HFF-Myc (cell line): ENCODE measurements around the gene TAF1.
"Not testable (repeated sequence)": the region's sequence is repeated elsewhere in the genome, so short reads cannot be mapped to it uniquely, and the experiment has no call there.

Source experiments
- DNase-seq: peaks from one replicate; pipeline ENCODE4 v3.0.0-alpha.2; 2011; ENCODE audit warnings: low read depth; ENCODE audit errors: extremely low read depth
- H3K4me3 ChIP-seq: replicated peaks from 2 replicates; pipeline ENCODE4 v1.5.1; 2011; ENCODE audit warnings: low read depth, mild to moderate bottlenecking, control low read depth, low read length
- CTCF ChIP-seq: IDR thresholded peaks from 2 replicates; pipeline ENCODE4 v1.5.1; 2012; ENCODE audit warnings: mild to moderate bottlenecking, low read depth, low read length, control low read depth; ENCODE audit errors: missing control alignments

The TAF1 gene

GRCh38 chrX:71365875-71366673 lies at the start of gene TAF1:
Gene TAF1 (plus strand): TSS chrX:71366357. CDS start chrX:71366375, 18 bp downstream.
- no peak for TF ChIP-seq CTCF
- DNase-seq, result peak; percentile 90
- peak within 1 kb of the TSS; percentile 81 for H3K4me3 ChIP-seq

- not testable (repeated sequence) for DNase-seq, H3K4me3 ChIP-seq
Measured at GRCh38 chrX:71316959-71317358, 49.2 kb upstream of the TAF1 start.

- DNase-seq, result no peak
- TF ChIP-seq CTCF, result no peak
- H3K4me3 ChIP-seq, result no peak overlapping the region
Measured at GRCh38 chrX:71320126-71320525, 46.0 kb upstream of the TAF1 start.

- no peak overlapping the region for H3K4me3 ChIP-seq
- no peak for DNase-seq
- TF ChIP-seq CTCF, result no peak
Measured at GRCh38 chrX:71321731-71322130, 44.4 kb upstream of the TAF1 start.

GRCh38 chrX:71324452-71324851 lies 41.7 kb upstream of the TAF1 start:
- not testable (repeated sequence) for H3K4me3 ChIP-seq, DNase-seq

GRCh38 chrX:71326394-71326793 lies 39.8 kb upstream of the TAF1 start:
- H3K4me3 ChIP-seq, result no peak overlapping the region
- DNase-seq, result no peak
- no peak for TF ChIP-seq CTCF

GRCh38 chrX:71349151-71349665 lies 16.9 kb upstream of the TAF1 start:
- not testable (repeated sequence) for H3K4me3 ChIP-seq, DNase-seq

- H3K4me3 ChIP-seq, DNase-seq: not testable (repeated sequence)
Measured at GRCh38 chrX:71349867-71350266, 16.3 kb upstream of the TAF1 start.

- not testable (repeated sequence) for DNase-seq, H3K4me3 ChIP-seq
Measured at GRCh38 chrX:71352439-71352838, 13.7 kb upstream of the TAF1 start.
